ENCODE measurements around the gene RSPH6A. TPM values are rescaled to one million over a fixed set of nuclear protein-coding genes. Genes with fewer than 3 reads are reported as not detected.

The RSPH6A gene
- total and polyA plus RNA-seq, 2 experiments from 2014 or later, result not detected

GRCh38 chr19:45798995-45799517 is 16.1 kb downstream of the RSPH6A start:
- Histone ChIP-seq H3K4me2 (ENCODE audit: unreplicated experiment) (peak overlapping the region; percentile 18), H3F3A (ENCODE audit: insufficient read depth) (peaks cover 7% of the 10 kb centered on the region; the same call in 1 of the 2 replicates), H3K9me3 (ENCODE audit: low read depth) (no peaks in the 10 kb centered on the region), H3K9me2 (ENCODE audit: insufficient read depth) (no peaks in the 10 kb centered on the region), H4K20me1 (ENCODE audit: insufficient read depth) (no peaks in the 10 kb centered on the region), H2AFZ (0 out of 2 replicates have a peak overlapping the region, but pooled peaks have one; percentile 19), H3K27ac (no peak overlapping the region), H3K36me3 (ENCODE audit: low read depth) (no peaks in the 10 kb centered on the region), H3K27me3 (replicated peaks; ENCODE audit: insufficient read depth) (no peaks in the 10 kb centered on the region), H3K9ac (no peak overlapping the region), H3K4me1 (ENCODE audit: insufficient read depth) (peaks cover 14% of the 10 kb centered on the region), H3K4me3 (no peak overlapping the region), H3K79me2 (ENCODE audit: insufficient read depth) (no peaks in the 10 kb centered on the region)
- in situ Hi-C loops (cut with MboI), result no loop called here
- TF ChIP-seq EZH2phosphoT487 (IDR thresholded peaks at IDR 0.05; ENCODE audit: insufficient read depth, low read depth), result no peak
- no peak for TF ChIP-seq EZH2 (IDR thresholded peaks at IDR 0.05; ENCODE audit: insufficient read depth, poor library complexity, severe bottlenecking)
- peak; percentile 91 for DNase-seq
- WGBS, 2 experiments (ENCODE audit: low coverage in 1 of 2, low lambda C conversion rate in 2 of 2, missing lambda C conversion rate in 2 of 2), result 6 to 7% methylated on average over 10 of the region's 10 CpGs

GRCh38 chr19:45794627-45795026 is 20.5 kb downstream of the RSPH6A start:
- H3K27ac ChIP-seq, result no peak overlapping the region
- no peaks in the 10 kb centered on the region for H3K9me3 ChIP-seq (ENCODE audit: low read depth)
- H3K4me3 ChIP-seq, result no peak overlapping the region
- DNase-seq, result no peak
- H3F3A ChIP-seq (ENCODE audit: insufficient read depth), result peaks cover 3% of the 10 kb centered on the region; the same call in 1 of the 2 replicates
- no peaks in the 10 kb centered on the region for H3K27me3 ChIP-seq (replicated peaks; ENCODE audit: insufficient read depth)
- no peaks in the 10 kb centered on the region for H4K20me1 ChIP-seq (ENCODE audit: insufficient read depth)
- in situ Hi-C loops (cut with MboI), result no loop called here
- no peak overlapping the region for H2AFZ ChIP-seq
- TF ChIP-seq EZH2 (IDR thresholded peaks at IDR 0.05; ENCODE audit: insufficient read depth, poor library complexity, severe bottlenecking) (no peak), EZH2phosphoT487 (IDR thresholded peaks at IDR 0.05; ENCODE audit: insufficient read depth, low read depth) (no peak)
- WGBS, 2 experiments (ENCODE audit: low coverage in 1 of 2, low lambda C conversion rate in 2 of 2, missing lambda C conversion rate in 2 of 2), result 56 to 58% methylated on average over 2 of the region's 2 CpGs
- peaks cover 6% of the 10 kb centered on the region; the same call in 1 of the 2 replicates for H3K4me1 ChIP-seq (ENCODE audit: insufficient read depth)
- H3K79me2 ChIP-seq (ENCODE audit: insufficient read depth), result peaks cover 25% of the 10 kb centered on the region
- H3K4me2 ChIP-seq (ENCODE audit: unreplicated experiment), result no peak overlapping the region
- no peaks in the 10 kb centered on the region for H3K9me2 ChIP-seq (ENCODE audit: insufficient read depth)
- peaks cover 4% of the 10 kb centered on the region; the same call in 1 of the 2 replicates for H3K36me3 ChIP-seq (ENCODE audit: low read depth)
- no peak overlapping the region for H3K9ac ChIP-seq

GRCh38 chr19:45793876-45794275 is 21.2 kb downstream of the RSPH6A start:
- no peaks in the 10 kb centered on the region for H3K9me3 ChIP-seq (ENCODE audit: low read depth)
- in situ Hi-C loops (cut with MboI), result no loop called here
- TF ChIP-seq EZH2 (IDR thresholded peaks at IDR 0.05; ENCODE audit: insufficient read depth, poor library complexity, severe bottlenecking) (no peak), EZH2phosphoT487 (IDR thresholded peaks at IDR 0.05; ENCODE audit: insufficient read depth, low read depth) (no peak)
- H3K4me3 ChIP-seq, result no peak overlapping the region
- WGBS, 2 experiments (ENCODE audit: low coverage in 1 of 2, low lambda C conversion rate in 2 of 2, missing lambda C conversion rate in 2 of 2), result 50 to 53% methylated on average over 6 of the region's 6 CpGs
- H2AFZ ChIP-seq, result no peak overlapping the region
- H3K79me2 ChIP-seq (ENCODE audit: insufficient read depth), result peaks cover 33% of the 10 kb centered on the region
- no peaks in the 10 kb centered on the region for H3F3A ChIP-seq (ENCODE audit: insufficient read depth)
- no peaks in the 10 kb centered on the region for H3K9me2 ChIP-seq (ENCODE audit: insufficient read depth)
- no peak for DNase-seq
- no peaks in the 10 kb centered on the region for H4K20me1 ChIP-seq (ENCODE audit: insufficient read depth)
- H3K27ac ChIP-seq, result no peak overlapping the region
- no peak overlapping the region for H3K4me2 ChIP-seq (ENCODE audit: unreplicated experiment)
- no peak overlapping the region for H3K9ac ChIP-seq
- H3K36me3 ChIP-seq (ENCODE audit: low read depth), result peaks cover 11% of the 10 kb centered on the region; the same call in 1 of the 2 replicates
- H3K4me1 ChIP-seq (ENCODE audit: insufficient read depth), result no peaks in the 10 kb centered on the region
- H3K27me3 ChIP-seq (replicated peaks; ENCODE audit: insufficient read depth), result no peaks in the 10 kb centered on the region

- H3K9ac ChIP-seq, result peak overlapping the region; percentile 39
- peaks cover 12% of the 10 kb centered on the region; the same call in 1 of the 2 replicates for H3K36me3 ChIP-seq (ENCODE audit: low read depth)
- in situ Hi-C loops (cut with MboI), result no loop called here
- H3K27me3 ChIP-seq (replicated peaks; ENCODE audit: insufficient read depth), result no peaks in the 10 kb centered on the region
- peaks cover 40% of the 10 kb centered on the region for H3K79me2 ChIP-seq (ENCODE audit: insufficient read depth)
- H3K27ac ChIP-seq, result peak overlapping the region; percentile 38
- DNase-seq, result no peak
- H3K9me3 ChIP-seq (ENCODE audit: low read depth), result no peaks in the 10 kb centered on the region
- H3F3A ChIP-seq (ENCODE audit: insufficient read depth), result no peaks in the 10 kb centered on the region
- no peaks in the 10 kb centered on the region for H4K20me1 ChIP-seq (ENCODE audit: insufficient read depth)
- no peak overlapping the region for H3K4me3 ChIP-seq
- H3K4me1 ChIP-seq (ENCODE audit: insufficient read depth), result no peaks in the 10 kb centered on the region
- TF ChIP-seq EZH2 (IDR thresholded peaks at IDR 0.05; ENCODE audit: insufficient read depth, poor library complexity, severe bottlenecking) (no peak), EZH2phosphoT487 (IDR thresholded peaks at IDR 0.05; ENCODE audit: insufficient read depth, low read depth) (no peak)
- 0 to 4% methylated on average over 3 of the region's 3 CpGs for WGBS, 2 experiments (ENCODE audit: low coverage in 1 of 2, low lambda C conversion rate in 2 of 2, missing lambda C conversion rate in 2 of 2)
- no peaks in the 10 kb centered on the region for H3K9me2 ChIP-seq (ENCODE audit: insufficient read depth)
- no peak overlapping the region for H3K4me2 ChIP-seq (ENCODE audit: unreplicated experiment)
- no peak overlapping the region for H2AFZ ChIP-seq
These were observed 21.9 kb downstream of the RSPH6A start for GRCh38 chr19:45793178-45793564.

Data from GM23248 (cell line).